Measurements from ENCODE around the gene DISC1.

DISC1 gene

GRCh38 chr1:231674575-231674974, 48.0 kb downstream of the DISC1 start:
- DNase-seq: no peak

GRCh38 chr1:231676487-231676886, 49.9 kb downstream of the DISC1 start:
- DNase-seq: no peak

GRCh38 chr1:231677442-231677841, 50.9 kb downstream of the DISC1 start:
- no peak for DNase-seq

GRCh38 chr1:231678011-231678432, 51.4 kb downstream of the DISC1 start:
- DNase-seq: no peak

- no peak for DNase-seq
Observed at GRCh38 chr1:231679109-231679508, 52.5 kb downstream of the DISC1 start.

- DNase-seq: no peak
Observed at GRCh38 chr1:231681006-231681405, 54.4 kb downstream of the DISC1 start.

- no peak for DNase-seq
Observed at GRCh38 chr1:231682779-231683178, 56.2 kb downstream of the DISC1 start.

GRCh38 chr1:231683439-231684165, 57.0 kb downstream of the DISC1 start:
- DNase-seq: no peak

- DNase-seq: no peak
Observed at GRCh38 chr1:231684356-231685244, 58.0 kb downstream of the DISC1 start.

- no peak for DNase-seq
Observed at GRCh38 chr1:231686384-231686783, 59.8 kb downstream of the DISC1 start.

- no peak for DNase-seq
Observed at GRCh38 chr1:231688989-231689388, 62.4 kb downstream of the DISC1 start.

GRCh38 chr1:231690059-231690458, 63.5 kb downstream of the DISC1 start:
- DNase-seq: no peak

GRCh38 chr1:231691618-231692259, 65.1 kb downstream of the DISC1 start:
- DNase-seq: no peak

GRCh38 chr1:231693361-231694074, 66.9 kb downstream of the DISC1 start:
- DNase-seq: no peak

GRCh38 chr1:231694075-231694431, 67.5 kb downstream of the DISC1 start:
- no peak for DNase-seq

GRCh38 chr1:231694465-231695077, 68.0 kb downstream of the DISC1 start:
- DNase-seq: no peak

GRCh38 chr1:231695439-231696255, 69.1 kb downstream of the DISC1 start:
- DNase-seq: no peak

GRCh38 chr1:231699784-231700183, 73.2 kb downstream of the DISC1 start:
- no peak for DNase-seq

GRCh38 chr1:231701306-231701705, 74.7 kb downstream of the DISC1 start:
- no peak for DNase-seq

GRCh38 chr1:231702331-231702730, 75.7 kb downstream of the DISC1 start:
- no peak for DNase-seq

- no peak for DNase-seq
Observed at GRCh38 chr1:231702804-231703203, 76.2 kb downstream of the DISC1 start.

Data from activated CD4-positive, alpha-beta T cell treated with anti-CD3 and anti-CD28 coated beads for 4 hours (primary cell).